ENCODE data around the gene LDAF1. TPM values are rescaled to one million over a fixed set of nuclear protein-coding genes. Genes with fewer than 3 reads are reported as not detected.

Gene LDAF1
- total RNA-seq, 1 experiment from 2014 or later, result 18.7 TPM

DNA sequence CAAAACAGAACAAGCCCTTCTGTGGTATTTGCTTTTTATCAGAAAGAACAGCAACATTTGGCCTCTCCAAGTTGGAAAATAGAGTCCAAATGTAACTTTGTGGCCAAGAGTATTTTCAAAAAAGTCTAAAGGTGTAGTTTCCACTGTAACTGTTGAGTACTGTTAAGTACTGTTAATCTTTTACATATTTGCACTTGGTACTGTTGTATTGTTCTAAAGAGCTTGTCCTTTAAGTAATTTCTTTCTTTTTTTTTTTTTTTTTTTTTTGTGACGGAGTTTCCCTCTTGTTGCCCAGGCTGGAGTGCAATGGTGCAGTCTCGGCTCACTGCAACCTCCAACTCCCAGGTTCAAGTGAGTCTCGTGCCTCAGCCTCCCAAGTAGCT is 21.5 kb downstream of the LDAF1 start:
- Histone ChIP-seq H2BK120ac (ENCODE audit: low read depth, low read length, poor library complexity, severe bottlenecking) (no peak overlapping the region), H3K79me1 (ENCODE audit: insufficient read depth, low read depth, low read length, poor library complexity, severe bottlenecking) (no peaks in the 10 kb centered on the region), H2BK15ac (ENCODE audit: low read depth, low read length) (no peak overlapping the region), H4K20me1 (ENCODE audit: control insufficient read depth, insufficient read depth, insufficient read length) (no peaks in the 10 kb centered on the region), H3K4me2 (ENCODE audit: insufficient read depth, insufficient read length, low read length) (no peak overlapping the region), H2AK5ac (ENCODE audit: insufficient read length, low read length) (no peak overlapping the region), H3K23me2 (ENCODE audit: insufficient read length, low read depth, low read length, poor library complexity, severe bottlenecking) (no peaks in the 10 kb centered on the region), H4K5ac (ENCODE audit: insufficient read length, low read depth, low read length) (no peak overlapping the region), H4K8ac (replicated peaks; ENCODE audit: insufficient read length, low read depth, low read length) (no peak overlapping the region), H3K14ac (ENCODE audit: insufficient read depth, low read length) (no peak overlapping the region), H3K27me3 (ENCODE audit: insufficient read depth, low read length) (no peaks in the 10 kb centered on the region), H2BK20ac (ENCODE audit: low read depth, low read length, poor library complexity, severe bottlenecking) (no peak overlapping the region), H3K18ac (ENCODE audit: insufficient read length, low read depth, low read length) (no peak overlapping the region), H3K79me2 (ENCODE audit: insufficient read depth, low read length) (peaks cover 2% of the 10 kb centered on the region; the same call in 1 of the 2 replicates), H2AFZ (ENCODE audit: low read length) (no peak overlapping the region), H3K9ac (ENCODE audit: extremely low read depth, insufficient read length, low read length) (no peak overlapping the region), H3K4ac (ENCODE audit: low read depth, low read length) (no peak overlapping the region), H2BK12ac (ENCODE audit: insufficient read length, low read depth, low read length) (no peak overlapping the region), H3T11ph (ENCODE audit: low read length) (no peak overlapping the region), H3K23ac (ENCODE audit: insufficient read length, low read depth, low read length) (no peak overlapping the region), H4K91ac (ENCODE audit: insufficient read length, low read depth, low read length) (no peak overlapping the region), H3K27ac (ENCODE audit: insufficient read length, low read depth, low read length) (no peak overlapping the region), H2BK5ac (ENCODE audit: insufficient read length, low read length) (no peak overlapping the region), H3K56ac (ENCODE audit: insufficient read length, low read depth, low read length) (no peak overlapping the region), H3K4me1 (ENCODE audit: insufficient read depth, low read length) (no peaks in the 10 kb centered on the region), H3K9me3 (ENCODE audit: control insufficient read depth, low read depth, low read length) (peaks cover 10% of the 10 kb centered on the region)
- WGBS (ENCODE audit: extremely low coverage, insufficient read length, low lambda C conversion rate), result no CpG with 5 or more reads among the region's 3 CpGs
- H3K27ac Mint-ChIP-seq, result no peak overlapping the region
- peaks cover 68 to 86% (median 78%) of the 10 kb centered on the region in 3 experiments for H3K36me3 Mint-ChIP-seq (ENCODE audit: insufficient read depth in 1 of 3, low read depth in 3 of 3)
- no peak overlapping the region for H3K4me3 Mint-ChIP-seq
- DNase-seq, result no peak
- H3K9me3 Mint-ChIP-seq, result peaks cover 33 to 35% of the 10 kb centered on the region in 2 experiments
- TF ChIP-seq, protein P1, sequence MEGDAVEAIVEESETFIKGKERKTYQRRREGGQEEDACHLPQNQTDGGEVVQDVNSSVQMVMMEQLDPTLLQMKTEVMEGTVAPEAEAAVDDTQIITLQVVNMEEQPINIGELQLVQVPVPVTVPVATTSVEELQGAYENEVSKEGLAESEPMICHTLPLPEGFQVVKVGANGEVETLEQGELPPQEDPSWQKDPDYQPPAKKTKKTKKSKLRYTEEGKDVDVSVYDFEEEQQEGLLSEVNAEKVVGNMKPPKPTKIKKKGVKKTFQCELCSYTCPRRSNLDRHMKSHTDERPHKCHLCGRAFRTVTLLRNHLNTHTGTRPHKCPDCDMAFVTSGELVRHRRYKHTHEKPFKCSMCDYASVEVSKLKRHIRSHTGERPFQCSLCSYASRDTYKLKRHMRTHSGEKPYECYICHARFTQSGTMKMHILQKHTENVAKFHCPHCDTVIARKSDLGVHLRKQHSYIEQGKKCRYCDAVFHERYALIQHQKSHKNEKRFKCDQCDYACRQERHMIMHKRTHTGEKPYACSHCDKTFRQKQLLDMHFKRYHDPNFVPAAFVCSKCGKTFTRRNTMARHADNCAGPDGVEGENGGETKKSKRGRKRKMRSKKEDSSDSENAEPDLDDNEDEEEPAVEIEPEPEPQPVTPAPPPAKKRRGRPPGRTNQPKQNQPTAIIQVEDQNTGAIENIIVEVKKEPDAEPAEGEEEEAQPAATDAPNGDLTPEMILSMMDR (conservative IDR thresholded peaks at IDR 0.05), result no peak
- H3K27me3 Mint-ChIP-seq (ENCODE audit: low read depth), result no peaks in the 10 kb centered on the region
- H3K4me1 Mint-ChIP-seq, result peaks cover 5 to 8% of the 10 kb centered on the region in 2 experiments; a peak in 3 of 4 replicates
